K562 (cell line): Measurements from ENCODE around the gene PITRM1. TPM values are rescaled to one million over a fixed set of nuclear protein-coding genes. Genes with fewer than 3 reads are reported as not detected.

ENCODE experiments used
- CTBP1 ChIP-seq: fragments of 450-650 bp; IDR thresholded peaks from 2 replicates; pipeline ENCODE4 v1.6.1; 2016; ENCODE audit warnings: borderline replicate concordance
- GTF2A2 ChIP-seq: IDR thresholded peaks from 2 replicates; pipeline ENCODE4 v1.6.1; 2016; ENCODE audit warnings: mild to moderate bottlenecking, missing genetic modification characterization, missing compliant biosample characterization
- KDM2B ChIP-seq: fragments of 250-450 bp; sonication (Bioruptor Pico); IDR thresholded peaks from 2 replicates; pipeline ENCODE4 v1.8.0; 2021; ENCODE audit warnings: mild to moderate bottlenecking, moderate library complexity
- KLF6 ChIP-seq: fragments of 250-450 bp; sonication (Bioruptor Pico); IDR thresholded peaks from 2 replicates; pipeline ENCODE4 v1.4.0; 2020; ENCODE audit warnings: mild to moderate bottlenecking, moderate library complexity, borderline replicate concordance
- MTA3 ChIP-seq: fragments of 450-650 bp; formaldehyde crosslinking; IDR thresholded peaks from 2 replicates; pipeline ENCODE4 v1.6.1; 2017; ENCODE audit warnings: mild to moderate bottlenecking, borderline replicate concordance
- NFYB ChIP-seq: IDR thresholded peaks from 2 replicates; pipeline ENCODE4 v1.6.1; 2011; ENCODE audit warnings: mild to moderate bottlenecking, moderate library complexity; ENCODE audit not compliant: insufficient read length; ENCODE audit errors: extremely low read depth
- NR2C1 ChIP-seq, 2 experiments: fragments of 450-650 bp; IDR thresholded peaks; 2 replicates each; pipeline ENCODE4 v1.6.1; 2017; ENCODE audit warnings: mild to moderate bottlenecking in 2 of 2, antibody characterized with exemption in 1 of 2, inconsistent platforms in 1 of 2, missing compliant biosample characterization in 1 of 2, missing genetic modification characterization in 1 of 2
- NR2F6 ChIP-seq: fragments of 450-650 bp; formaldehyde crosslinking; IDR thresholded peaks from 2 replicates; pipeline ENCODE4 v1.4.0; 2020; ENCODE audit warnings: mild to moderate bottlenecking
- POLR2A ChIP-seq: fragments of 450-650 bp; conservative IDR thresholded peaks from 2 replicates; pipeline ENCODE4 v1.6.1; 2016
- POLR2H ChIP-seq: IDR thresholded peaks from 2 replicates; pipeline ENCODE4 v1.6.1; 2016; ENCODE audit warnings: missing genetic modification characterization, low read depth, mild to moderate bottlenecking, control low read depth, missing compliant biosample characterization, moderate library complexity
- POLR3A ChIP-seq: IDR thresholded peaks from 2 replicates; pipeline ENCODE4 v1.6.1; 2011; ENCODE audit warnings: borderline replicate concordance, mild to moderate bottlenecking, moderate library complexity; ENCODE audit not compliant: insufficient read length, insufficient read depth; ENCODE audit errors: extremely low read depth
- TAF9B ChIP-seq: fragments of 450-650 bp; IDR thresholded peaks from 2 replicates; pipeline ENCODE4 v1.6.1; 2018; ENCODE audit warnings: mild to moderate bottlenecking; ENCODE audit not compliant: partially characterized antibody
- TEAD4 ChIP-seq, 2 experiments: sonication (generic) in 1 of 2; formaldehyde crosslinking in 1 of 2; IDR thresholded peaks; 2 replicates each; pipeline versions ENCODE4 v1.6.1 to v1.8.0; 2012 to 2022; ENCODE audit warnings: borderline replicate concordance in 1 of 2, inconsistent platforms in 1 of 2, low read length in 1 of 2, mild to moderate bottlenecking in 1 of 2, missing genetic modification reagents in 1 of 2
- XRCC3 ChIP-seq: fragments of 450-650 bp; IDR thresholded peaks from 2 replicates; pipeline ENCODE4 v1.6.1; 2017; ENCODE audit warnings: mild to moderate bottlenecking, moderate library complexity
- ZBTB1 ChIP-seq: sonication (generic); formaldehyde crosslinking; IDR thresholded peaks from 2 replicates; pipeline ENCODE4 v1.8.1; 2023; ENCODE audit warnings: missing genetic modification reagents, low read depth, mild to moderate bottlenecking, borderline replicate concordance
- ZNF124 ChIP-seq: sonication (generic); formaldehyde crosslinking; IDR thresholded peaks from 2 replicates; pipeline ENCODE4 v1.8.1; 2022; ENCODE audit warnings: missing genetic modification reagents
- ZNF766 ChIP-seq: fragments of 200-800 bp; sonication (Bioruptor generic); conservative IDR thresholded peaks from 2 replicates; pipeline ENCODE4 v1.6.1; 2016; ENCODE audit warnings: missing genetic modification characterization, missing compliant biosample characterization
- ZNF778 ChIP-seq: fragments of 450-650 bp; formaldehyde crosslinking; IDR thresholded peaks from 2 replicates; pipeline ENCODE4 v1.4.0; 2020; ENCODE audit warnings: mild to moderate bottlenecking, moderate library complexity
- polyA plus RNA-seq, 8 experiments: library from polyadenylated mRNA; depleted of rRNA in 4 of 8; stranded (reverse) in 5 of 8; unstranded in 3 of 8; fragments of >200 nt; fragmentation: Nextera tagmentation in 2 of 8; fragmentation: Illumina TruSeq in 1 of 8; extraction: Ambion mirVana in 2 of 8; extraction: Trizol in 1 of 8; gene quantifications; 2 replicates each; pipeline versions ENCODE4 v1.2.1 to v1.2.3, GENCODE V29; 2011 to 2014; ENCODE audit warnings: inconsistent platforms in 1 of 8, missing spikeins in 1 of 8
- total RNA-seq, 7 experiments: library from RNA; depleted of rRNA in 6 of 7; stranded (reverse); fragments of >200 nt in 6 of 7; fragmentation: Illumina TruSeq in 2 of 7; extraction: Trizol in 2 of 7; gene quantifications; 2 replicates each; pipeline versions ENCODE4 v1.2.1 to v1.2.3, GENCODE V29; 2011 to 2021; ENCODE audit warnings: low replicate concordance in 1 of 7
- TF ChIP-seq, protein P1 (sequence below): fragments of 450-650 bp; IDR thresholded peaks from 2 replicates; pipeline ENCODE4 v1.6.1; 2017; ENCODE audit warnings: antibody characterized with exemption, mild to moderate bottlenecking
- TF ChIP-seq, protein P2 (sequence below), 2 experiments: IDR thresholded peaks; 2 replicates each; pipeline ENCODE4 v1.6.1; 2011; ENCODE audit warnings: borderline replicate concordance in 1 of 2, control low read depth in 1 of 2, low read depth in 1 of 2, low read length in 1 of 2, mild to moderate bottlenecking in 1 of 2, mixed read lengths in 1 of 2, moderate library complexity in 1 of 2; ENCODE audit not compliant: insufficient read depth in 1 of 2, insufficient read length in 1 of 2, poor library complexity in 1 of 2, severe bottlenecking in 1 of 2; ENCODE audit errors: extremely low read depth in 1 of 2
- TF ChIP-seq, protein P3 (sequence below): sonication (generic); formaldehyde crosslinking; IDR thresholded peaks from 2 replicates; pipeline ENCODE4 v1.8.0; 2023; ENCODE audit warnings: mild to moderate bottlenecking, missing genetic modification reagents

Gene PITRM1
- total and polyA plus RNA-seq, 9 of the 15 experiments (the other 6 are each of a cell fraction or from before 2014, with no cell fraction given) = 21.1 to 70.4 (median 39.7) TPM

DNA sequence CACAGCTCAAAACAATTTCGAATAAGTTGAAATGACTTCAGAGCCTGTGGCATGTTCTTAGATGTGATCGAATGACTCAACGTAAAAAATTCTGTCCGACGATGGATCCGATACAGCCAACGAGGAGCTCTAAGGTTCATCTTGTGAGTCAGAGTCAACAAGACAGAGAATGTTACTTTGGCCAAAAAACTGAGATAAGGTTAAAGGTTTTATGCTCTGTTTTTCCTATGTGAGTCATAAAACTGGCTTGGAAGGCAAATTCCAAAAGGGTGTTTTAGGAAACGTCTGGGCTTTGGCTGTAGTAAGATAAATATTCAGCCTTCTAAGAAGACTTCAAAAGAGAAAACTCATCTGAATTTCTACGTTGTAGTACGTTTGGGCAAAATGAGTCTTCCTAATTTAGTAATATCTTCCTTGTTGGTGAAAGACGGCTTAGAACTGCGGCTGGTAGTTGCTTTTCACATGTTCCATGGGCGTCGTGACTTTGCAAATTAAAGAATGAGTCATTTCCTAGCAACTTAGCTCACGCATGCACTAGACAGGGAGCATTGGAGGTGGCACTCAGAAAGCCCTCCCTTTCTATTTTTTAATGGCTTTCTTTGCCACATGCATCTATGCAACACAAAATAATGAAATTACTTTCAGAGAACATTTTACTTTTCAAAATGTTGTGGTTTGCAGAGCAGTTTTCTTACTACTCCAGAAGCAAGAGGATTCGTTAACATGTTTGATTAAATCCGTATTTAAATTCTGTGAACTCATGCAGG lies 77.0 kb downstream of the PITRM1 start (continued):
- TF ChIP-seq, protein P1, sequence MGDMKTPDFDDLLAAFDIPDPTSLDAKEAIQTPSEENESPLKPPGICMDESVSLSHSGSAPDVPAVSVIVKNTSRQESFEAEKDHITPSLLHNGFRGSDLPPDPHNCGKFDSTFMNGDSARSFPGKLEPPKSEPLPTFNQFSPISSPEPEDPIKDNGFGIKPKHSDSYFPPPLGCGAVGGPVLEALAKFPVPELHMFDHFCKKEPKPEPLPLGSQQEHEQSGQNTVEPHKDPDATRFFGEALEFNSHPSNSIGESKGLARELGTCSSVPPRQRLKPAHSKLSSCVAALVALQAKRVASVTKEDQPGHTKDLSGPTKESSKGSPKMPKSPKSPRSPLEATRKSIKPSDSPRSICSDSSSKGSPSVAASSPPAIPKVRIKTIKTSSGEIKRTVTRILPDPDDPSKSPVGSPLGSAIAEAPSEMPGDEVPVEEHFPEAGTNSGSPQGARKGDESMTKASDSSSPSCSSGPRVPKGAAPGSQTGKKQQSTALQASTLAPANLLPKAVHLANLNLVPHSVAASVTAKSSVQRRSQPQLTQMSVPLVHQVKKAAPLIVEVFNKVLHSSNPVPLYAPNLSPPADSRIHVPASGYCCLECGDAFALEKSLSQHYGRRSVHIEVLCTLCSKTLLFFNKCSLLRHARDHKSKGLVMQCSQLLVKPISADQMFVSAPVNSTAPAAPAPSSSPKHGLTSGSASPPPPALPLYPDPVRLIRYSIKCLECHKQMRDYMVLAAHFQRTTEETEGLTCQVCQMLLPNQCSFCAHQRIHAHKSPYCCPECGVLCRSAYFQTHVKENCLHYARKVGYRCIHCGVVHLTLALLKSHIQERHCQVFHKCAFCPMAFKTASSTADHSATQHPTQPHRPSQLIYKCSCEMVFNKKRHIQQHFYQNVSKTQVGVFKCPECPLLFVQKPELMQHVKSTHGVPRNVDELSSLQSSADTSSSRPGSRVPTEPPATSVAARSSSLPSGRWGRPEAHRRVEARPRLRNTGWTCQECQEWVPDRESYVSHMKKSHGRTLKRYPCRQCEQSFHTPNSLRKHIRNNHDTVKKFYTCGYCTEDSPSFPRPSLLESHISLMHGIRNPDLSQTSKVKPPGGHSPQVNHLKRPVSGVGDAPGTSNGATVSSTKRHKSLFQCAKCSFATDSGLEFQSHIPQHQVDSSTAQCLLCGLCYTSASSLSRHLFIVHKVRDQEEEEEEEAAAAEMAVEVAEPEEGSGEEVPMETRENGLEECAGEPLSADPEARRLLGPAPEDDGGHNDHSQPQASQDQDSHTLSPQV = peak; percentile 85
- TF ChIP-seq GTF2A2 (tag) (no peak), NR2F6 (no peak), ZBTB1 (no peak), XRCC3 (no peak), POLR2H (tag) (peak; percentile 86), TAF9B (peak; percentile 86), NR2C1 (IDR thresholded peaks at IDR 0.05) (no peak), NR2C1 (tag; IDR thresholded peaks at IDR 0.05) (peak; percentile 54; the same call in 1 of the 2 replicates), KDM2B (CRISPR knock-in tag) (0 out of 2 replicates have a peak, but pooled peaks have one; percentile 6), ZNF124 (CRISPR knock-in tag) (no peak), CTBP1 (peak; percentile 12), POLR3A (no peak), MTA3 (0 out of 2 replicates have a peak, but pooled peaks have one; percentile 48), NFYB (no peak), POLR2A (peak; percentile 67; the same call in 1 of the 2 replicates), TEAD4 (IDR thresholded peaks at IDR 0.05; ENCODE audit: low read length) (peak; percentile 68), TEAD4 (CRISPR knock-in tag; IDR thresholded peaks at IDR 0.05; ENCODE audit: borderline replicate concordance) (no peak), ZNF778 (no peak), KLF6 (no peak), ZNF766 (CRISPR knock-in tag) (peak; percentile 78; the same call in 1 of the 2 replicates)
- TF ChIP-seq, protein P2, sequence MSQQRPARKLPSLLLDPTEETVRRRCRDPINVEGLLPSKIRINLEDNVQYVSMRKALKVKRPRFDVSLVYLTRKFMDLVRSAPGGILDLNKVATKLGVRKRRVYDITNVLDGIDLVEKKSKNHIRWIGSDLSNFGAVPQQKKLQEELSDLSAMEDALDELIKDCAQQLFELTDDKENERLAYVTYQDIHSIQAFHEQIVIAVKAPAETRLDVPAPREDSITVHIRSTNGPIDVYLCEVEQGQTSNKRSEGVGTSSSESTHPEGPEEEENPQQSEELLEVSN (IDR thresholded peaks at IDR 0.05; ENCODE audit: borderline replicate concordance in 1 of 2, extremely low read depth in 1 of 2, insufficient read depth in 1 of 2, insufficient read length in 1 of 2, low read depth in 1 of 2, low read length in 1 of 2, poor library complexity in 1 of 2, severe bottlenecking in 1 of 2) = peak in 1 of 2 experiments; percentile 55
- TF ChIP-seq, protein P3, sequence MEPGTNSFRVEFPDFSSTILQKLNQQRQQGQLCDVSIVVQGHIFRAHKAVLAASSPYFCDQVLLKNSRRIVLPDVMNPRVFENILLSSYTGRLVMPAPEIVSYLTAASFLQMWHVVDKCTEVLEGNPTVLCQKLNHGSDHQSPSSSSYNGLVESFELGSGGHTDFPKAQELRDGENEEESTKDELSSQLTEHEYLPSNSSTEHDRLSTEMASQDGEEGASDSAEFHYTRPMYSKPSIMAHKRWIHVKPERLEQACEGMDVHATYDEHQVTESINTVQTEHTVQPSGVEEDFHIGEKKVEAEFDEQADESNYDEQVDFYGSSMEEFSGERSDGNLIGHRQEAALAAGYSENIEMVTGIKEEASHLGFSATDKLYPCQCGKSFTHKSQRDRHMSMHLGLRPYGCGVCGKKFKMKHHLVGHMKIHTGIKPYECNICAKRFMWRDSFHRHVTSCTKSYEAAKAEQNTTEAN (CRISPR knock-in tag) = no peak
